Stimulated activated naive CD4-positive, alpha-beta T cell (primary cell): ENCODE data around the gene ADK.
"Not testable (repeated sequence)": the region's sequence is repeated elsewhere in the genome, so short reads cannot be mapped to it uniquely, and the experiment has no call there.

Source experiments
- DNase-seq, 6 experiments: peaks; one replicate each; lab custom pipeline; 2025; lab: John Stamatoyannopoulos, UW

ADK gene

GRCh38 chr10:74490551-74490950, 339.5 kb downstream of the ADK start:
- no peak for DNase-seq

GRCh38 chr10:74491014-74491413, 340.0 kb downstream of the ADK start:
- DNase-seq = no peak

- not testable (repeated sequence) for DNase-seq
These were observed 345.3 kb downstream of the ADK start for GRCh38 chr10:74496276-74496675.

GRCh38 chr10:74498664-74499063, 347.6 kb downstream of the ADK start:
- not testable (repeated sequence) for DNase-seq

GRCh38 chr10:74500026-74500704, 349.1 kb downstream of the ADK start:
- no peak for DNase-seq

- DNase-seq = no peak
These were observed 349.8 kb downstream of the ADK start for GRCh38 chr10:74500816-74501215.

GRCh38 chr10:74502963-74503608, 352.1 kb downstream of the ADK start:
- DNase-seq = no peak

GRCh38 chr10:74507951-74508350, 356.9 kb downstream of the ADK start:
- DNase-seq = no peak

GRCh38 chr10:74510594-74510993, 359.6 kb downstream of the ADK start:
- no peak for DNase-seq

GRCh38 chr10:74511051-74511450, 360.0 kb downstream of the ADK start:
- DNase-seq = no peak

GRCh38 chr10:74514322-74514721, 363.3 kb downstream of the ADK start:
- no peak for DNase-seq

- no peak for DNase-seq
These were observed 367.0 kb downstream of the ADK start for GRCh38 chr10:74518061-74518460.

- no peak for DNase-seq
These were observed 370.5 kb downstream of the ADK start for GRCh38 chr10:74521526-74521925.

- DNase-seq = no peak
These were observed 372.2 kb downstream of the ADK start for GRCh38 chr10:74523199-74523598.

GRCh38 chr10:74525885-74526284, 374.9 kb downstream of the ADK start:
- no peak for DNase-seq

GRCh38 chr10:74527611-74528010, 376.6 kb downstream of the ADK start:
- not testable (repeated sequence) for DNase-seq

- no peak for DNase-seq
These were observed 378.2 kb downstream of the ADK start for GRCh38 chr10:74529205-74529604.

- no peak for DNase-seq
These were observed 380.0 kb downstream of the ADK start for GRCh38 chr10:74530981-74531380.

GRCh38 chr10:74539317-74539716, 388.3 kb downstream of the ADK start:
- DNase-seq = no peak

GRCh38 chr10:74541375-74541774, 390.4 kb downstream of the ADK start:
- DNase-seq = no peak

- no peak for DNase-seq
These were observed 391.1 kb downstream of the ADK start for GRCh38 chr10:74542077-74542476.

GRCh38 chr10:74543276-74543675, 392.3 kb downstream of the ADK start:
- DNase-seq = no peak

- no peak for DNase-seq
These were observed 393.1 kb downstream of the ADK start for GRCh38 chr10:74544106-74544505.

GRCh38 chr10:74548676-74549075, 397.7 kb downstream of the ADK start:
- no peak for DNase-seq
